ENCODE data around the gene PRKCA. TPM values are rescaled to one million over a fixed set of nuclear protein-coding genes. Genes with fewer than 3 reads are reported as not detected.

PRKCA gene
- total RNA-seq, 2 donors from 2014 or later, result 6.5 to 6.6 TPM

DNA sequence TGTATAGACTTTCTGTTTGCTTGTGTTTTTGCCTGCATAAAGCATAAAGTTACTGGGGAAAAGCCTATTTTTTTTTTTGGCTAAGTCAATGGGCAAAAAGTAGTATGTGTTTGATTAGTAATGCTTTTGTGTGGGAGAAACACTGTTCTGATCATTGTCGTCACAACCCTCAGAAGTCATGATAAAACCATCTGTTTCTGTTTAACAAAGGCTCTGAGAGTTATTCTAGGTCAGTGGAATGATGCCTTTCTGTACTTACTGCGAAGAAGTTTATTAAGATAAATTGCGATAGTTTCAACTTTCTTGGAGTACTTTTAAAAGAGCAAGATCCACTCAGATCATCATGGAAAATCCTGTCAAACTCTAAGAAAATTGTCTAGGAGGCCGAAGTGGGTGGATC is 80.9 kb downstream of the PRKCA start:
- no peak overlapping the region for H3K27ac ChIP-seq
- H3K4me3 ChIP-seq, result no peak overlapping the region
- H3K4me1 ChIP-seq, result peaks cover 16% of the 10 kb centered on the region
- WGBS, 2 donors, result 63 to 73% methylated on average over 4 of the region's 4 CpGs
- intact Hi-C loops (cut with DNase I), result no loop called here
- H3K27me3 ChIP-seq, result no peaks in the 10 kb centered on the region
- no peaks in the 10 kb centered on the region for H3K9me3 ChIP-seq
- DNase-seq (no peak), ATAC-seq (no peak)
- no peaks in the 10 kb centered on the region for H3K36me3 ChIP-seq (replicated peaks in 1 of 2; ENCODE audit: insufficient read depth in 1 of 2, low read depth in 2 of 2)
- TF ChIP-seq, protein P1, sequence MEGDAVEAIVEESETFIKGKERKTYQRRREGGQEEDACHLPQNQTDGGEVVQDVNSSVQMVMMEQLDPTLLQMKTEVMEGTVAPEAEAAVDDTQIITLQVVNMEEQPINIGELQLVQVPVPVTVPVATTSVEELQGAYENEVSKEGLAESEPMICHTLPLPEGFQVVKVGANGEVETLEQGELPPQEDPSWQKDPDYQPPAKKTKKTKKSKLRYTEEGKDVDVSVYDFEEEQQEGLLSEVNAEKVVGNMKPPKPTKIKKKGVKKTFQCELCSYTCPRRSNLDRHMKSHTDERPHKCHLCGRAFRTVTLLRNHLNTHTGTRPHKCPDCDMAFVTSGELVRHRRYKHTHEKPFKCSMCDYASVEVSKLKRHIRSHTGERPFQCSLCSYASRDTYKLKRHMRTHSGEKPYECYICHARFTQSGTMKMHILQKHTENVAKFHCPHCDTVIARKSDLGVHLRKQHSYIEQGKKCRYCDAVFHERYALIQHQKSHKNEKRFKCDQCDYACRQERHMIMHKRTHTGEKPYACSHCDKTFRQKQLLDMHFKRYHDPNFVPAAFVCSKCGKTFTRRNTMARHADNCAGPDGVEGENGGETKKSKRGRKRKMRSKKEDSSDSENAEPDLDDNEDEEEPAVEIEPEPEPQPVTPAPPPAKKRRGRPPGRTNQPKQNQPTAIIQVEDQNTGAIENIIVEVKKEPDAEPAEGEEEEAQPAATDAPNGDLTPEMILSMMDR (IDR thresholded peaks at IDR 0.05), result no peak
- no peak for TF ChIP-seq POLR2A (IDR thresholded peaks at IDR 0.05)

DNA sequence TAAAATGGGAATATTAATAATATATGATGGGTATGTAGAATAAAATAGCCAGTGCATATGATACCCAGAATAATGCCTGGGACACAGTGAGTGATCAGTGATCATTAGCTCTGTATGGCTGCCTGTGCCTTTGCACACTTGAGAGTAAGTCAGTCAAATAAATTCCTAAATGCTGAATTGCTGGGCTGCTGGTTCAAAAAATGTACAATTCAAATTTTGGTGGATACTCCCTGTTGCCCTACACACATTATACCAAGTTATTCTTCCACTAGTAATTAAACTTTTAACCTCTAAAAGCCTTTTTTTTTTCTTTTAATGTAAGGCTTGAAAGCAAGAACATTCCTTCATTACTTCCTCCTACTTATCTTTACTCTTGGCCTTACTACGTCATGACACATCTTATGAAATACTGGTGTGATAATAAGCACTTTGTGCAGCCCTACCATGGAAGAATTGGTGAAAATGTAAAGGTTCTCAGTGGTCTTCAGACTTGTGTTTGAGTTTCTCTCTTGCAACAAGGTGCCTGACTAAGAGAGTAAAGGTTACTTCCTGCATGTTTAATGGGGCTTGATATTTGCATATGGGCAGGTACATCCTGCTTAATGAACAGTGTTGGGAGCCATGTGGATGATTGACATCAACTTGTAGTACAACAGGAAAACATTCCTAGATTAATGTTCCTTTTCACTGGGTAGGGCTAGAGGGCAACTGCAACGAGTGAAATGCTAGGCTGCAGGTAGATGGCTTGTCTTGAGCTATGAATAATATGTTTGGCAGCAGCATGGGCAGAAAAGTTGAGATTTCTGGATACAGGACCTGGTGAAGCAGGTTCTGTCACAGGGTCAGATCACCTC is 84.3 kb downstream of the PRKCA start:
- Histone ChIP-seq H3K4me3 (no peak overlapping the region), H3K27ac (peak overlapping the region in 2 of 4 donors; percentile 30 to 43), H3K9me3 (no peaks in the 10 kb centered on the region), H3K36me3 (replicated peaks in 1 of 2; ENCODE audit: insufficient read depth in 1 of 2, low read depth in 2 of 2) (no peaks in the 10 kb centered on the region), H3K27me3 (no peaks in the 10 kb centered on the region), H3K4me1 (peaks cover 16% of the 10 kb centered on the region)
- no peak for TF ChIP-seq POLR2A (IDR thresholded peaks at IDR 0.05)
- TF ChIP-seq, protein P1 (IDR thresholded peaks at IDR 0.05), result no peak
- DNase-seq (peak in 1 of 4 donors; percentile 27), ATAC-seq (peak; percentile 81)
- WGBS, 2 donors, result 13 to 17% methylated on average over 2 of the region's 2 CpGs
- intact Hi-C loops (cut with DNase I), result no loop called here

DNA sequence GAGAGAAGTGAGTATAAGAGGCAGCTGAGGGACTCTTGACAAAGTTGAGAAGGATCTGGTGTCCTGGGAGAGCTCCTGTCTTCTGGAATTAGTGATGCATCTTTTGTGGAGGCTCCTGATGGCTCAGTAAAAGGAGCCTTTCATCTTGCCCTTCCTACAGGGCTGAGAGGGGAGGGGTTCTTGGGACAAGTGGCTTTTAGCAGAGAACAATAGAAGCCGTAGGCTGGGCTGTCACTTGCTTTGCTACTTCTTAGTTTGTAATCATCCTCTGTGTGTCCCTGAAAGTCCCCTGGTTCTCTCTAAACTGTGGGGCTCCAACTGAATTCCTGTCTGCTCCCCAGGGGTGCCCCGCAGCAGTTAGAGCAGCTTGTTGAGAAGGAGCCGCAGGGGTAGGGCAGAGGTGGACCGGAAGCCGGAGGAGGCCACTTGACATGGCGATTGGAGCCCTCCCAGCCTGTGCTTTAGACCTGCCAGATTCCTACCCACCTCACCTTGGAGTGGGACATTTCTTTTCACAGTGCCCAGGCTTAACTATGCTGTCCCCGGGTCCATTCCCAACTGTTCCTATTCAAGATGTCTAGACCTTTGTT is 85.1 kb downstream of the PRKCA start:
- intact Hi-C loops (cut with DNase I), result no loop called here
- H3K4me3 ChIP-seq, result no peak overlapping the region
- H3K36me3 ChIP-seq (replicated peaks in 1 of 2; ENCODE audit: insufficient read depth in 1 of 2, low read depth in 2 of 2), result no peaks in the 10 kb centered on the region
- WGBS, 2 donors, result 68 to 73% methylated on average over 4 to 7 of the region's 7 CpGs
- H3K4me1 ChIP-seq, result peaks cover 16% of the 10 kb centered on the region
- H3K27ac ChIP-seq, result peak overlapping the region in 2 of 4 donors; percentile 30 to 43
- H3K27me3 ChIP-seq, result no peaks in the 10 kb centered on the region
- ATAC-seq, result no peak
- no peaks in the 10 kb centered on the region for H3K9me3 ChIP-seq
- TF ChIP-seq, protein P1 (IDR thresholded peaks at IDR 0.05), result no peak
- TF ChIP-seq POLR2A (IDR thresholded peaks at IDR 0.05), result no peak
- DNase-seq, result no peak

DNA sequence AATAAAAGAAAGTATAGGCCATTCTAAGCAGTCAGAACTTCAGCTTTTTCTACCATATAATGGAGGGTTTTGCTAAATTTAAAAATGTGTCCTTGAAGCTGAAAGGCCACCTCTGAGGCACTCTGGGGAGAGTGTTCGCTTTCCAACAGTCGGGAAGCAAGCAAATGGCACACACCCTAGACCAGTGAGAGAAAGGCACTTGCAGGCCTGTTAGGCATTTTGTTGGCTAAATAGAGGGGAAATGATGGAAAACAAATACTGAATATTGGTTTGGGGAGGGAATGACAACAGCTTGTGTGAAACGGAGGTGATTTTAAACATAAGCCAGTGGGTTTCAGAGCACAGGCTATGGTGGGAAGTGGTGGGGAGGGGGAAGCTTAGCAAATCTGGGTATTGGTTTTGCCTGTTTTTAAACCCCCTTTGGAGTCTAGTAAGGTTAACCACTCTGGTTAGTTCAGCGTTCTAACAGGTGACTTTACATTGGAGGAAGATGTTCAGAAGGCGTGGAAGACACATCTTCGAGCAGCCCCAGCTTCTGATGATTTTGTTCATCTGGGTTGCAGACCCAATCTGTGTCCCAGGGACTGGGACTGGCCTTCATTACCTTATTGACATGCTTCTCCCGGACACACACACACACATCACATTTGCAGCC is 90.5 kb downstream of the PRKCA start:
- intact Hi-C loops (cut with DNase I), result no loop called here
- Histone ChIP-seq H3K9me3 (no peaks in the 10 kb centered on the region), H3K27me3 (no peaks in the 10 kb centered on the region), H3K4me1 (peaks cover 9% of the 10 kb centered on the region), H3K27ac (no peak overlapping the region), H3K4me3 (no peak overlapping the region), H3K36me3 (replicated peaks in 1 of 2; ENCODE audit: insufficient read depth in 1 of 2, low read depth in 2 of 2) (no peaks in the 10 kb centered on the region)
- ATAC-seq (no peak), DNase-seq (no peak)
- TF ChIP-seq, protein P1 (IDR thresholded peaks at IDR 0.05), result no peak
- no peak for TF ChIP-seq POLR2A (IDR thresholded peaks at IDR 0.05)
- WGBS, 2 donors, result 62 to 74% methylated on average over 7 of the region's 7 CpGs
